Measurements from ENCODE around the gene NUP205.

Gene NUP205

GRCh38 chr7:135541029-135541428 is 16.7 kb upstream of the NUP205 start:
- DNase-seq (ENCODE audit: low read depth, low spot score): no peak
- no peak overlapping the region for H3K27ac ChIP-seq

GRCh38 chr7:135550196-135550595 is 7.5 kb upstream of the NUP205 start:
- DNase-seq (ENCODE audit: low read depth, low spot score): no peak
- H3K27ac ChIP-seq: no peak overlapping the region

- no peak for DNase-seq (ENCODE audit: low read depth, low spot score)
- no peak overlapping the region for H3K27ac ChIP-seq
Measured at GRCh38 chr7:135552148-135552547, 5.6 kb upstream of the NUP205 start.

GRCh38 chr7:135553346-135553745 is 4.4 kb upstream of the NUP205 start:
- no peak for DNase-seq (ENCODE audit: low read depth, low spot score)
- no peak overlapping the region for H3K27ac ChIP-seq

GRCh38 chr7:135558337-135558767 is 635 bp downstream of the NUP205 start:
- DNase-seq (ENCODE audit: low read depth, low spot score): no peak
- peak overlapping the region; percentile 77 for H3K27ac ChIP-seq

GRCh38 chr7:135558881-135559280 is 1.2 kb downstream of the NUP205 start:
- H3K27ac ChIP-seq: peak overlapping the region; percentile 77
- DNase-seq (ENCODE audit: low read depth, low spot score): no peak

- DNase-seq (ENCODE audit: low read depth, low spot score): no peak
- no peak overlapping the region for H3K27ac ChIP-seq
Measured at GRCh38 chr7:135560631-135561030, 2.9 kb downstream of the NUP205 start.

DNA sequence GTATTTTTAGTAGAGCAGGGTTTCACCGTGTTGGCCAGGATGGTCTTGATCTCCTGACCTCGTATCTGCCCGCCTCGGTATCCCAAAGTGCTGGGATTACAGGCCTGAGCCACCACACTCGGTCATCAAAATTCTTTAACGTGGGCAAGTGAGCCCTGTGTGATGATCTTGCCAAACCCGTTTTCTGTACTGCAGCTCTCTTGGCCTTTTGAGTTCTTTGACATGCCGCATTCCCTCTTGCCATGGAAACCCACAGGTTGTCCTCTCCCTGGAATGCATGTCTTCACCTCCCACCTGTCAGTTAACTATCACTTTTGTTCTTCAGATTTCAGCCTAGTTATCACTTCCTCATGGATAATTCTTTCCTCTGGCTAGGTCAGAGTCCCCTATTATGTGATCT is 5.0 kb downstream of the NUP205 start:
- no peak overlapping the region for H3K27ac ChIP-seq
- no peak for DNase-seq (ENCODE audit: low read depth, low spot score)

GRCh38 chr7:135571834-135572233 is 14.1 kb downstream of the NUP205 start:
- no peak overlapping the region for H3K27ac ChIP-seq
- DNase-seq (ENCODE audit: low read depth, low spot score): no peak

- H3K27ac ChIP-seq: no peak overlapping the region
Measured at GRCh38 chr7:135573541-135573940, 15.8 kb downstream of the NUP205 start.

DNA sequence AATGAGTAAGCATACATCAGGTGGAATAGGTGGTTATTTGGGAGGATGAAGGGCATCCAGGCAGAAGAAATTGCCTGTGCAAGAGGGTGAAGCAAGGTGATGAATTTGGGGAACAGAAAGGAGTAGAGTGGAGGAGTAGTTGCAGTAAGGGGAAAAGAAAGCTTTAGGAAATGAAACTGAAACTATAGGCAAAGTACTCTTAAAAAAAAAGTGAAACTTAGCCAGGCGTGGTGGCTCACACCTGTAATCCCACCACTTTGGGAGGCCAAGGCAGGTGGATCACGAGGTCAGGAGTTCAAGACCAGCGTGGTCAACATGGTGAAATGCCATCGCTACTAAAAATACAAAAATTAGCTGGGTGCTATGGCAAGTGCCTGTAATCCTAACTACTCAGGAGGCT is 17.6 kb downstream of the NUP205 start:
- H3K27ac ChIP-seq: no peak overlapping the region
- no peak for DNase-seq (ENCODE audit: low read depth, low spot score)

More at GRCh38 chr7:135573541-135573940, 15.8 kb downstream of the NUP205 start:
- no peak for DNase-seq (ENCODE audit: low read depth, low spot score)

DNA sequence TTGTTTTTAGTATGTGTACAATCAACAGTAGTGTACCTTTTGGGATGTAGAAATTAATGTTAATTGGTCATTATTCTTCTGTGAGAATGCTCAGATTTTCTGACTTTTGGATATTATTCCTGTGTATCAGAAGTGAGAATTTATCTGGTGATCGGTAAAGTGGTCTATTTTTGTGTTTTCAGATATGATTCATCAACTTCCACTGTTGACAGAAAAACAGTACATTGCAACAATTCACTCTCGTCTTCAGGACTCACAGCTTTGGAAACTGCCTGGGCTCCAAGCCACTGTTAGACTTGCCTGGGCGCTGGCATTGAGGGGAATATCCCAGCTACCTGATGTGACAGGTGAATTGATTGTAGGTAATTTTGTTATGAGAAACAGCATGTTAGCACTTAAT is 20.9 kb downstream of the NUP205 start:
- no peak for DNase-seq (ENCODE audit: low read depth, low spot score)
- no peak overlapping the region for H3K27ac ChIP-seq

- DNase-seq (ENCODE audit: low read depth, low spot score): peak; percentile 18
- peak overlapping the region; percentile 72 for H3K27ac ChIP-seq
Measured at GRCh38 chr7:135584362-135585353, 26.9 kb downstream of the NUP205 start.

DNA sequence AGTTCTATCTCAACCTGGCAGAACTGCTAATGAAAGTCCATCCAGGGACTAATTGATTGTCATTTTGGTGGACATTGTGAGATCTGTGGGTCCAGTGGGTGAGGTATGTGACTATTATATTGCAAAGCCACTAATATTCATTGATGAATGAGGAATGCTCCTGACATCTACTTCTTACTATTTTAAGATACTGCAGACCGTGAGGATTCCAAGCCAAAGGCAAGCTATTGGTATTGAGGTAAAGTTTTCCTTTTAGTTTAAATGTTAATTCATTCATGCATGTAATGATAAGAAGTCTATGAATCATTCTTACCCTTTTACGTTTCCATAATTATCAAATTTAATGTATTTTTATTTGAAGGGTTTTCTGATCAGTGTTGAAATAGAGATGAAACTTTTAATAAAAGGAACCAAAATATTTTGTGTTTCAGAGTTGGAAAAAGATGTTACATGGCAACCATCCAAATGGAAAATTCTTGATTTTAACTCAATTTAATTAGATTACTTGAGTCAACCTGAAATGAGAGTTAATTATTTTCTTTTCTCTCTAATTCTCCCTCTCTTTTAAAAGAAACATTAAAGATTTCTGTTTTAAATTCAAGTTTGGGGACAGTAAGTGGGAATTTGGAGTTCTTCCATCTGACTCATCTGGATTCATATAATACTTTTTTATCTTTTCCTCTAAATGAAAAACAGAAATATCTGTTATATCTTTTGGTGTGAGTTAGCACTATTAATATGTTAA is 39.6 kb downstream of the NUP205 start:
- no peak overlapping the region for H3K27ac ChIP-seq
- DNase-seq (ENCODE audit: low read depth, low spot score): no peak

GRCh38 chr7:135597926-135598305 is 40.2 kb downstream of the NUP205 start:
- DNase-seq (ENCODE audit: low read depth, low spot score): no peak
- no peak overlapping the region for H3K27ac ChIP-seq

DNA sequence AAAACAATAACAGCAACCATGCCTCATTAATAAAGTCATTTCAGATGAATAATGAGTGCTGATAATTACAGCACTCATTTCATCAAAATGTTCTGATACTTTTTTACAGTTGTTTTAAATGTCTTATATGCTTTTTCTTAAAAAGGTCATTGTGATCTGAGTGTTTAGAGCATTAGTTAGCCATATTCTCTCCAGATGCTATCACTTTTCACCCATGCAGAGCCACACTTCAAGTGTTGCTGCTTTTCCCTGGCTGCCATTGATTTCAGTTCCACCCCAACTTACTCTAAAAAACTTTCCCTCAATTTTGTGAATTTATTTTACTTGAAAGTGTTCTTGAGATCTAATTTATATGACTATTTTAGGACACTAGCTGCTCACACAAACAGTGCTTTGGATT is 41.8 kb downstream of the NUP205 start:
- no peak for DNase-seq (ENCODE audit: low read depth, low spot score)

DNA sequence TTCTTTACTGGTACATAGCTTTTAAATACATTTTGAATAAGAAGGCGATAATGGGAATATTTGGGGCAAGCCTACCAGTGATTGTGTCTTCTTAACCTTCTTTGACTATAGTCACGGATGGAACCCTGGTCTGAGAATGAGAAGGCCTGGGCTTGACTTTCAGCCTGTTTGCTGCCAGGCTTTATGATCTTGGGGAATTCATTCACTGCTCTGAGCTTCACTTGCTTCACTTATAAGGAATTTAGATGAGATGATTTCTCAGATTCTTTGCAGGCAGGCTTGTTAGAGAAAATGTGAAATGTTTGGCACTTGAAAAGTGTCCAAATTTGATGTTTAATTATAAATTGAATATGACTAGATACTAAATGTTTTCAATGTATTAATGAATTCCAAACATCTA is 42.5 kb downstream of the NUP205 start:
- H3K27ac ChIP-seq: no peak overlapping the region
- DNase-seq (ENCODE audit: low read depth, low spot score): no peak

More for the DNA sequence above, 41.8 kb downstream of the NUP205 start:
- no peak overlapping the region for H3K27ac ChIP-seq

DNA sequence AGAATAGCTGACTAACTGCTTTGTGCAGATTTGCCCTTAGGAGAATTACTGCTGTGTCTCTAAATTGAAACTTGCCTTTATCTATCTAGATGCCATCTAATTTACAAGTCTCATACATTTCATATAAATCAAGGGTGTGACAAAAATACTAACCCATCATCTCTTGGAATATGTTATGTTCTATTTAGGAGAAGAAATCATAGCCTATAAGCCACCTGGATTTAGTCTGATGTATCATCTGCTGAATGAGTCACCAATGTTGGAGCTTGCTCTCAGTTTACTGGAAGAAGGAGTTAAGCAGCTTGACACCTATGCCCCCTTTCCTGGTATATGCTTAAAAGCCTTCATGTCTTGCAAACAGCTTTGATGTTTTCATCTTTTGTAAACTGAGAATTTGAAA is 43.5 kb downstream of the NUP205 start:
- no peak overlapping the region for H3K27ac ChIP-seq
- DNase-seq (ENCODE audit: low read depth, low spot score): no peak

- no peak overlapping the region for H3K27ac ChIP-seq
- no peak for DNase-seq (ENCODE audit: low read depth, low spot score)
Measured at GRCh38 chr7:135602304-135602703, 44.6 kb downstream of the NUP205 start.

- H3K27ac ChIP-seq: no peak overlapping the region
- DNase-seq (ENCODE audit: low read depth, low spot score): no peak
Measured at GRCh38 chr7:135616136-135616535, 58.4 kb downstream of the NUP205 start.

- no peak for DNase-seq (ENCODE audit: low read depth, low spot score)
- no peak overlapping the region for H3K27ac ChIP-seq
Measured at GRCh38 chr7:135617781-135618180, 60.1 kb downstream of the NUP205 start.

All from epithelial cell of prostate (primary cell).